ENCODE results near the gene FAM135A. TPM values are rescaled to one million over a fixed set of nuclear protein-coding genes. Genes with fewer than 3 reads are reported as not detected.

Gene FAM135A
- 8.8 to 11.9 TPM (median 10.6 TPM) in 3 replicates for total RNA-seq
- long read RNA-seq, partial matches to known transcripts, result 0 of 5 reads
- long read RNA-seq, other reads (novel, unspliced or antisense), result 5 of 5 reads

DNA sequence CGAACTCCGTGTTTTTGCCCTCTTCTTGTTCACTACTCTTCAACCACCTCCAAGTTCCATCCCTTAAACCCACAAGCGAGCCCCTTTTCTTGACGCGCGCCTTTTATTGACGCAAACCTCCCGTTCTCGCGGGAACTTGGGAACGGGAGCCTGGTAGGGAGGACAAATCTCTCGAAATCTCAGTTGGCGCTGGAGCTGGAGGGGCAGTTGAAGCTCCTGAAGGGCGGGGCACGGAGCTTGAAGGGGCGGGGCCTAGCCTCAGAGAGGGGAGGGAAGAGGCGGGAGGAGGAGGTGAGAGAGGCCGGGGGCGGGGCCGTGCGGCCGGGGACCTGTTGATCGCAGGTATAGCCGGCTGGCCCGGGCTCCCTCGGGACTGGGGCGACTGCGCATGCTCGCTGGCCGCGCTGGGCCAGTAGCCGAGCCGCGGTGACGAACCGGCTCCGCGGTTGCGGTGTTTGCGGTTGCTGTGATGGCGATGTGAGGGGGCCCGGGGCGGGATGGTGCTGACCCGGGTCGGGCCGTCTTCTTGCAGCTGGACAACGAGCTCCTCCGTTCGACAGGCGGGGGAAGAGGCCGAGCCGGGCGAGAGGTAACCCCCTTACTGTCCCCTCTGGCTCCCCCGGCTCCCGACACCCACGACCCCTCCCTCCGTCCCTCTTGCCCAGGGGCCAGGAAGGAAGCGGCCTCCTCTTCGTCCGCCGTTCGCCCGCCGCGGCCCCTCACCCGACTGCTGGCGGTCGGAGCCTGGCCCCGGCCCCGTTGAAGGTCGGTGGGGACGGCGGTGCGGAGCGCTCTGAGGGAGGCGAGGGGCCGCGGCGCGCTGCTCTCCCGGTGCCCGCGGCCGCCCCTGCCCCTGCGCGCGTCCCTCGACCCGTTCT, at the start of gene FAM135A:
FAM135A (plus strand) TSS at position 395 of the 878 bp plus-strand sequence. CDS start 14,835 bp downstream, outside the sequence.
- TF ChIP-seq, protein P1, sequence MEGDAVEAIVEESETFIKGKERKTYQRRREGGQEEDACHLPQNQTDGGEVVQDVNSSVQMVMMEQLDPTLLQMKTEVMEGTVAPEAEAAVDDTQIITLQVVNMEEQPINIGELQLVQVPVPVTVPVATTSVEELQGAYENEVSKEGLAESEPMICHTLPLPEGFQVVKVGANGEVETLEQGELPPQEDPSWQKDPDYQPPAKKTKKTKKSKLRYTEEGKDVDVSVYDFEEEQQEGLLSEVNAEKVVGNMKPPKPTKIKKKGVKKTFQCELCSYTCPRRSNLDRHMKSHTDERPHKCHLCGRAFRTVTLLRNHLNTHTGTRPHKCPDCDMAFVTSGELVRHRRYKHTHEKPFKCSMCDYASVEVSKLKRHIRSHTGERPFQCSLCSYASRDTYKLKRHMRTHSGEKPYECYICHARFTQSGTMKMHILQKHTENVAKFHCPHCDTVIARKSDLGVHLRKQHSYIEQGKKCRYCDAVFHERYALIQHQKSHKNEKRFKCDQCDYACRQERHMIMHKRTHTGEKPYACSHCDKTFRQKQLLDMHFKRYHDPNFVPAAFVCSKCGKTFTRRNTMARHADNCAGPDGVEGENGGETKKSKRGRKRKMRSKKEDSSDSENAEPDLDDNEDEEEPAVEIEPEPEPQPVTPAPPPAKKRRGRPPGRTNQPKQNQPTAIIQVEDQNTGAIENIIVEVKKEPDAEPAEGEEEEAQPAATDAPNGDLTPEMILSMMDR (IDR thresholded peaks at IDR 0.05), result no peak
- DNase-seq (ENCODE audit: low spot score), result peak; percentile 97
- no peaks in the 10 kb centered on the region for H3K27me3 Mint-ChIP-seq (ENCODE audit: low read depth)
- peak within 1 kb of the TSS; percentile 93 for H3K27ac Mint-ChIP-seq (ENCODE audit: unreplicated experiment)
- no peaks in the 10 kb centered on the region for H3K36me3 Mint-ChIP-seq (ENCODE audit: low read depth)
- no peaks in the 10 kb centered on the region for H3K9me3 Mint-ChIP-seq (ENCODE audit: low read depth)
- H3K4me3 Mint-ChIP-seq (ENCODE audit: unreplicated experiment), result peak within 1 kb of the TSS; percentile 95
- H3K4me1 Mint-ChIP-seq (ENCODE audit: low read depth), result peaks cover 19% of the 10 kb centered on the region

DNA sequence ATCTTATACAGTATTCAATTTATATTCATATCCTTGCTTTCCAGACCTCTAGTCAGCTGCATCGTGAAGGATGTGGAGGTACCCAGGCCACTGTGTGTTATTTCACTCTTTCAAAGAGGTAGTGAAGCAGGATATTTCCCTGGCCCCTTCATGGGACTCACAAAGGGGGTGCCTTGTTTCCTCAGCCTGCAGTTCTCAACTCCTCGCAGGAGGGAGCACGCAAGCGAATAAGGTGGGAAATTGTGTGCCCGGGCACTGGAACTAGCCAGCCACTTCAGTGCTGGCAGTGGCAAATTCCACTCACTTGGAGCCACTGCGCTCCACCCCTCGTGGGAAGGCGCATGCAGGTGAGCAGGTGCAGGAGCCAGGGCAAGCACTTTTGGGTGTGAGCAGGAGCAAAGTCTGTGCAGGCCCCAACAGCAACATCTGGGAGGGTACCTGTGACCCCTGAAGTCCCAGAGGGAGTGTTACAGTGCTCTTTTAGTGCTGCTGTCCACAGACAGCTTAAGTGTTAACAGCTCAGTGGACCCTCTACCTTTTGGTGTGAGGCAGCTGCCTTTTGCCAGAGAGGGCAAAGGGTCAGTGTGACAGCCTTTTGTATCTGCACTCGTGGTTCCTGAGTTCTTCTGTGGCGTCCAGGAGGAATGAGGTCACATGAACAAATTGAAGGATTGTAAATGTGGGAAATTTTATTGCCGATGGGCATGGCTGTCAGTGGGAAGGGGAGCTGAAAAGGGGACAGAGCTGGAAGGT, 49.4 kb upstream of the FAM135A start:
- DNase-seq (ENCODE audit: low spot score), result no peak
- no peaks in the 10 kb centered on the region for H3K4me1 Mint-ChIP-seq (ENCODE audit: low read depth)
- no peak overlapping the region for H3K27ac Mint-ChIP-seq (ENCODE audit: unreplicated experiment)
- no peaks in the 10 kb centered on the region for H3K9me3 Mint-ChIP-seq (ENCODE audit: low read depth)
- peaks cover 64% of the 10 kb centered on the region for H3K27me3 Mint-ChIP-seq (ENCODE audit: low read depth)
- peaks cover 2% of the 10 kb centered on the region for H3K36me3 Mint-ChIP-seq (ENCODE audit: low read depth)
- no peak overlapping the region for H3K4me3 Mint-ChIP-seq (ENCODE audit: unreplicated experiment)
- TF ChIP-seq, protein P1 (IDR thresholded peaks at IDR 0.05), result no peak

DNA sequence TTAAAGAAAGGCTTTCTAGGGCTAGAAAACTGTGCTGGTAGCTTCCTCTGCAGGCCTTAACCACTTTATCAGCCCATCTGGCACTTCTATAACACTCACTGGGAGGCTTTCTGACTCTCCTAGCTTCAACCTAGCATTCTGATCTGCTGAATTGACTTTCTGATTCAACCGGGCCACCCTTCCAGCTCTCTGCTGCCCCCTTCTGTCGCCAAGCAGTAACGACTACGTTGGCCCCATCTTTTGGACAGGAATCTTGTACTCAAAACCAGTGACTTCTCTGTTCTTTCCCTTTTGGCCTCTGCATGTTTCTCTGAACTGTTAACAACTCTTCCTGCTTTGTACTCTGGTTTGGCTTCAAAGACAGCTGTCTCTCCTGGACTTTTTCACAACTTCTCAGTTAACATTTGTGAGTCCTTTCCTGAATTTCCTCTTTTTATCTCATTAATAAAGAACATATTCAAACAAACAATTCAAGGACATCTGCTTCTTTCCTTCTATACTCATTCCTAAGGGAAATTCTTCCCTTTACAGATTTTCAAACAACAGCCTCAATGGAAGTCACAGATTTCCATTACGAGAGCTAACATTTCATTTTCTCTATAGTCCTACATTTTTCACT, 43.9 kb upstream of the FAM135A start:
- H3K27me3 Mint-ChIP-seq (ENCODE audit: low read depth), result peaks cover 53% of the 10 kb centered on the region
- peaks cover 1% of the 10 kb centered on the region for H3K4me1 Mint-ChIP-seq (ENCODE audit: low read depth)
- no peaks in the 10 kb centered on the region for H3K9me3 Mint-ChIP-seq (ENCODE audit: low read depth)
- H3K27ac Mint-ChIP-seq (ENCODE audit: unreplicated experiment), result no peak overlapping the region
- DNase-seq (ENCODE audit: low spot score), result no peak
- TF ChIP-seq, protein P1 (IDR thresholded peaks at IDR 0.05), result peak; percentile 88
- H3K4me3 Mint-ChIP-seq (ENCODE audit: unreplicated experiment), result no peak overlapping the region
- peaks cover 2% of the 10 kb centered on the region for H3K36me3 Mint-ChIP-seq (ENCODE audit: low read depth)

DNA sequence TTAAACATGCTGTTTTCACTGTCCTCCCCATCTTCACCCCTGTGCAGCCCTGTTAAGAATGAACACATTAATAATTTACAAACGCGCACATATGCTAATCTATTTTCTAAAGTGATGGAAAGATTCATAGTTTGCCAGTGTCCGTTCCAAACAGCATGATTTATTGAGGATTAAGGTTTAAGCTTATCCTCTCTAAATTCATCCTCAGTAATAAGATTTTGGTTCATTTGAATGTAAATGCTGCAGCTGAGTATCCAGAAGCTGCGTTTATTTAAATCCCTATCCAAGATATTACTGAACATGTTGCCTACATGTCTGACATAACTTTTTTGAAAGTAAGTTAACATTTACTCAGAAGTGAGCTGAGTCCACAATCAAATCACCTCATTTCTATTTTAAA, 42.8 kb upstream of the FAM135A start:
- Mint-ChIP-seq H3K9me3 (ENCODE audit: low read depth) (no peaks in the 10 kb centered on the region), H3K27me3 (ENCODE audit: low read depth) (peaks cover 42% of the 10 kb centered on the region), H3K4me3 (ENCODE audit: unreplicated experiment) (no peak overlapping the region), H3K36me3 (ENCODE audit: low read depth) (no peaks in the 10 kb centered on the region), H3K27ac (ENCODE audit: unreplicated experiment) (no peak overlapping the region), H3K4me1 (ENCODE audit: low read depth) (peaks cover 12% of the 10 kb centered on the region)
- TF ChIP-seq, protein P1 (IDR thresholded peaks at IDR 0.05), result no peak
- DNase-seq (ENCODE audit: low spot score), result no peak

All from chondrocyte (in vitro differentiated cells).